K562 (cell line): Measurements from ENCODE around the gene PRCD. TPM values are rescaled to one million over a fixed set of nuclear protein-coding genes. Genes with fewer than 3 reads are reported as not detected.

Experiments
- EP300 ChIP-seq: IDR thresholded peaks from 2 replicates; pipeline ENCODE4 v1.6.1; 2012; ENCODE audit warnings: low read length, improper control_type of control experiment
- FOXA1 ChIP-seq: fragments of 450-650 bp; IDR thresholded peaks from 2 replicates; pipeline ENCODE4 v1.6.1; 2016; ENCODE audit warnings: mild to moderate bottlenecking, borderline replicate concordance
- ILF3 ChIP-seq: fragments of 450-650 bp; IDR thresholded peaks from 2 replicates; pipeline ENCODE4 v1.6.1; 2018; ENCODE audit warnings: antibody characterized with exemption, mild to moderate bottlenecking, moderate library complexity, borderline replicate concordance
- NFIC ChIP-seq: fragments of 450-650 bp; IDR thresholded peaks from 2 replicates; pipeline ENCODE4 v1.6.1; 2017; ENCODE audit warnings: mild to moderate bottlenecking, inconsistent platforms
- NONO ChIP-seq, 2 experiments: fragments of 200-400 bp in 1 of 2; fragments of 450-650 bp in 1 of 2; formaldehyde crosslinking in 1 of 2; IDR thresholded peaks; 2 replicates each; pipeline ENCODE4 v1.6.1; 2017; ENCODE audit warnings: low read depth in 2 of 2, mild to moderate bottlenecking in 2 of 2, moderate library complexity in 2 of 2, low read length in 1 of 2
- NR2F6 ChIP-seq: fragments of 450-650 bp; formaldehyde crosslinking; IDR thresholded peaks from 2 replicates; pipeline ENCODE4 v1.4.0; 2020; ENCODE audit warnings: mild to moderate bottlenecking
- NRF1 ChIP-seq, 2 experiments: fragments of 450-650 bp; IDR thresholded peaks in 1 of 2; conservative IDR thresholded peaks in 1 of 2; 2 replicates each; pipeline ENCODE4 v1.6.1; 2014; ENCODE audit warnings: mild to moderate bottlenecking in 2 of 2
- PHB2 ChIP-seq: fragments of 450-650 bp; IDR thresholded peaks from 2 replicates; pipeline ENCODE4 v1.6.1; 2017; ENCODE audit warnings: low read depth
- ZNF408 ChIP-seq: fragments of 250-450 bp; sonication (Bioruptor Pico); IDR thresholded peaks from 2 replicates; pipeline ENCODE4 v1.4.0; 2020; ENCODE audit warnings: low read depth, mild to moderate bottlenecking, moderate library complexity
- polyA plus RNA-seq, 8 experiments: library from polyadenylated mRNA; depleted of rRNA in 4 of 8; stranded (reverse) in 5 of 8; unstranded in 3 of 8; fragments of >200 nt; fragmentation: Nextera tagmentation in 2 of 8; fragmentation: Illumina TruSeq in 1 of 8; extraction: Ambion mirVana in 2 of 8; extraction: Trizol in 1 of 8; gene quantifications; 2 replicates each; pipeline versions ENCODE4 v1.2.1 to v1.2.3, GENCODE V29; 2011 to 2014; ENCODE audit warnings: inconsistent platforms in 1 of 8, missing spikeins in 1 of 8
- total RNA-seq, 7 experiments: library from RNA; depleted of rRNA in 6 of 7; stranded (reverse); fragments of >200 nt in 6 of 7; fragmentation: Illumina TruSeq in 2 of 7; extraction: Trizol in 2 of 7; gene quantifications; 2 replicates each; pipeline versions ENCODE4 v1.2.1 to v1.2.3, GENCODE V29; 2011 to 2021; ENCODE audit warnings: low replicate concordance in 1 of 7
- TF ChIP-seq, protein P1 (sequence below): fragments of 200-800 bp; sonication (Bioruptor generic); IDR thresholded peaks from 2 replicates; pipeline ENCODE4 v1.6.1; 2016; ENCODE audit warnings: missing genetic modification characterization, missing compliant biosample characterization
- TF ChIP-seq, protein P2 (sequence below): fragments of 200-800 bp; sonication (Bioruptor generic); IDR thresholded peaks from 2 replicates; pipeline ENCODE4 v1.6.1; 2017; ENCODE audit warnings: missing genetic modification characterization, missing compliant biosample characterization
- TF ChIP-seq, protein P3 (sequence below), 2 experiments: fragments of 450-650 bp in 1 of 2; IDR thresholded peaks; 2 replicates each; pipeline ENCODE4 v1.6.1; 2011 to 2017; ENCODE audit warnings: low read depth in 2 of 2, antibody characterized with exemption in 1 of 2, borderline replicate concordance in 1 of 2, low read length in 1 of 2, mild to moderate bottlenecking in 1 of 2, mixed read lengths in 1 of 2; ENCODE audit not compliant: control insufficient read depth in 1 of 2
- TF ChIP-seq, protein P4 (sequence below): sonication (generic); formaldehyde crosslinking; IDR thresholded peaks from 2 replicates; pipeline ENCODE4 v1.9.0; 2022; ENCODE audit warnings: mild to moderate bottlenecking, missing genetic modification reagents

PRCD gene
- total and polyA plus RNA-seq, 9 of the 15 experiments (the other 6 are each of a cell fraction or from before 2014, with no cell fraction given), result 0.20 to 0.25 (median 0.21) TPM; not detected in 6

DNA sequence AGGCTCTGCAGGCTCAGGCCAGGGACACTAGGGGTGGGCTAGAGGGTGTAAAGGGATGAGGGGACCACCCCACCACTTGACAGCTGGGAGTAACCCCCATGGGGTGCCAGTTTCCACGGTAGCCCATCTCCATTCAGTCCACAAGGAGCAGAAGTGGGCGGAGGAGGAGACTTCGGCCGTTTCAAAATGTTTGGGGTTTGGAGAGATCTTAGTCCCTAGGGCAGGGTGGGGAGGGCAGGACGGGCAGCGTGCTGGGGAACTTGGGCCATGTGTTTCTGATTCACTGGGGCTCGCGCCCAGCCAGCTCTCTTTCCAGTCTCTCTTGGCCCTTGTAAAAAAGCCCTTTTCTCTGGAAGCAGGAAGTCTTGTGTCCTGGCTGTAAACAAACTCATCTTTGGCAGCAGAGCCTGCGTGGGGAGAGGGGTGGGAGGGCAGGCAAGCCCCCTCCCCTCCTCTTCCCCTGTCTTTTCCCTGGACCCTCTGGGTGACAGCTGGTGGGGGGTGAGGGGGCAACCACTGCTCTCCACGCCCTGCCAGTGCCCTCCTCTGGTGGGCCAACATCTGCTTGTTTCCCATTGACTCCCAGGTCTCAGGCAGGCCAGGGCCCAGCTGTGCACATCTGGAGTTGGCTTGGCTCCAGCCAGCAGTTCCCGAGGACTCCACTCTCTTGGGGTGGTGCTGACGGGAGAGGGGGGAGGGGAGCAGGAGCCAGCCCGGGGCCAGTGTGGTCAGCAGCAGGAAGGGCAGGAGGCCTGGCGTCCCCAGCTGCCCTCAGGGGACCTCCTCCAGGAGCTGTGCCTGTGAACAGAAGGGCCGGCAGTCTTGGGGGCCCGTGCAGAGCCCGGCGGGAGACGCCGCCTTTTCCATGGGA lies 10.4 kb upstream of the PRCD start (continued):
- TF ChIP-seq, protein P1, sequence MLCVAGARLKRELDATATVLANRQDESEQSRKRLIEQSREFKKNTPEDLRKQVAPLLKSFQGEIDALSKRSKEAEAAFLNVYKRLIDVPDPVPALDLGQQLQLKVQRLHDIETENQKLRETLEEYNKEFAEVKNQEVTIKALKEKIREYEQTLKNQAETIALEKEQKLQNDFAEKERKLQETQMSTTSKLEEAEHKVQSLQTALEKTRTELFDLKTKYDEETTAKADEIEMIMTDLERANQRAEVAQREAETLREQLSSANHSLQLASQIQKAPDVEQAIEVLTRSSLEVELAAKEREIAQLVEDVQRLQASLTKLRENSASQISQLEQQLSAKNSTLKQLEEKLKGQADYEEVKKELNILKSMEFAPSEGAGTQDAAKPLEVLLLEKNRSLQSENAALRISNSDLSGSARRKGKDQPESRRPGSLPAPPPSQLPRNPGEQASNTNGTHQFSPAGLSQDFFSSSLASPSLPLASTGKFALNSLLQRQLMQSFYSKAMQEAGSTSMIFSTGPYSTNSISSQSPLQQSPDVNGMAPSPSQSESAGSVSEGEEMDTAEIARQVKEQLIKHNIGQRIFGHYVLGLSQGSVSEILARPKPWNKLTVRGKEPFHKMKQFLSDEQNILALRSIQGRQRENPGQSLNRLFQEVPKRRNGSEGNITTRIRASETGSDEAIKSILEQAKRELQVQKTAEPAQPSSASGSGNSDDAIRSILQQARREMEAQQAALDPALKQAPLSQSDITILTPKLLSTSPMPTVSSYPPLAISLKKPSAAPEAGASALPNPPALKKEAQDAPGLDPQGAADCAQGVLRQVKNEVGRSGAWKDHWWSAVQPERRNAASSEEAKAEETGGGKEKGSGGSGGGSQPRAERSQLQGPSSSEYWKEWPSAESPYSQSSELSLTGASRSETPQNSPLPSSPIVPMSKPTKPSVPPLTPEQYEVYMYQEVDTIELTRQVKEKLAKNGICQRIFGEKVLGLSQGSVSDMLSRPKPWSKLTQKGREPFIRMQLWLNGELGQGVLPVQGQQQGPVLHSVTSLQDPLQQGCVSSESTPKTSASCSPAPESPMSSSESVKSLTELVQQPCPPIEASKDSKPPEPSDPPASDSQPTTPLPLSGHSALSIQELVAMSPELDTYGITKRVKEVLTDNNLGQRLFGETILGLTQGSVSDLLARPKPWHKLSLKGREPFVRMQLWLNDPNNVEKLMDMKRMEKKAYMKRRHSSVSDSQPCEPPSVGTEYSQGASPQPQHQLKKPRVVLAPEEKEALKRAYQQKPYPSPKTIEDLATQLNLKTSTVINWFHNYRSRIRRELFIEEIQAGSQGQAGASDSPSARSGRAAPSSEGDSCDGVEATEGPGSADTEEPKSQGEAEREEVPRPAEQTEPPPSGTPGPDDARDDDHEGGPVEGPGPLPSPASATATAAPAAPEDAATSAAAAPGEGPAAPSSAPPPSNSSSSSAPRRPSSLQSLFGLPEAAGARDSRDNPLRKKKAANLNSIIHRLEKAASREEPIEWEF (CRISPR knock-in tag), result peak; percentile 81; the same call in 1 of the 2 replicates
- TF ChIP-seq, protein P2, sequence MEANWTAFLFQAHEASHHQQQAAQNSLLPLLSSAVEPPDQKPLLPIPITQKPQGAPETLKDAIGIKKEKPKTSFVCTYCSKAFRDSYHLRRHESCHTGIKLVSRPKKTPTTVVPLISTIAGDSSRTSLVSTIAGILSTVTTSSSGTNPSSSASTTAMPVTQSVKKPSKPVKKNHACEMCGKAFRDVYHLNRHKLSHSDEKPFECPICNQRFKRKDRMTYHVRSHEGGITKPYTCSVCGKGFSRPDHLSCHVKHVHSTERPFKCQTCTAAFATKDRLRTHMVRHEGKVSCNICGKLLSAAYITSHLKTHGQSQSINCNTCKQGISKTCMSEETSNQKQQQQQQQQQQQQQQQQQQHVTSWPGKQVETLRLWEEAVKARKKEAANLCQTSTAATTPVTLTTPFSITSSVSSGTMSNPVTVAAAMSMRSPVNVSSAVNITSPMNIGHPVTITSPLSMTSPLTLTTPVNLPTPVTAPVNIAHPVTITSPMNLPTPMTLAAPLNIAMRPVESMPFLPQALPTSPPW (CRISPR knock-in tag), result peak; percentile 33; the same call in 1 of the 2 replicates
- TF ChIP-seq EP300 (peak; percentile 29; the same call in 1 of the 2 replicates), PHB2 (no peak), NRF1 (conservative IDR thresholded peaks at IDR 0.05 in 1 of 2, IDR thresholded peaks at IDR 0.05 in 1 of 2) (0 out of 4 replicates have a peak, but pooled peaks of 1 of the 2 experiments have one; percentile 13), ILF3 (no peak), FOXA1 (no peak), NFIC (peak; percentile 98), NR2F6 (CRISPR knock-in tag) (no peak), ZNF408 (no peak), NONO (IDR thresholded peaks at IDR 0.05; ENCODE audit: low read depth in 2 of 2, low read length in 1 of 2) (no peak)
- TF ChIP-seq, protein P3, sequence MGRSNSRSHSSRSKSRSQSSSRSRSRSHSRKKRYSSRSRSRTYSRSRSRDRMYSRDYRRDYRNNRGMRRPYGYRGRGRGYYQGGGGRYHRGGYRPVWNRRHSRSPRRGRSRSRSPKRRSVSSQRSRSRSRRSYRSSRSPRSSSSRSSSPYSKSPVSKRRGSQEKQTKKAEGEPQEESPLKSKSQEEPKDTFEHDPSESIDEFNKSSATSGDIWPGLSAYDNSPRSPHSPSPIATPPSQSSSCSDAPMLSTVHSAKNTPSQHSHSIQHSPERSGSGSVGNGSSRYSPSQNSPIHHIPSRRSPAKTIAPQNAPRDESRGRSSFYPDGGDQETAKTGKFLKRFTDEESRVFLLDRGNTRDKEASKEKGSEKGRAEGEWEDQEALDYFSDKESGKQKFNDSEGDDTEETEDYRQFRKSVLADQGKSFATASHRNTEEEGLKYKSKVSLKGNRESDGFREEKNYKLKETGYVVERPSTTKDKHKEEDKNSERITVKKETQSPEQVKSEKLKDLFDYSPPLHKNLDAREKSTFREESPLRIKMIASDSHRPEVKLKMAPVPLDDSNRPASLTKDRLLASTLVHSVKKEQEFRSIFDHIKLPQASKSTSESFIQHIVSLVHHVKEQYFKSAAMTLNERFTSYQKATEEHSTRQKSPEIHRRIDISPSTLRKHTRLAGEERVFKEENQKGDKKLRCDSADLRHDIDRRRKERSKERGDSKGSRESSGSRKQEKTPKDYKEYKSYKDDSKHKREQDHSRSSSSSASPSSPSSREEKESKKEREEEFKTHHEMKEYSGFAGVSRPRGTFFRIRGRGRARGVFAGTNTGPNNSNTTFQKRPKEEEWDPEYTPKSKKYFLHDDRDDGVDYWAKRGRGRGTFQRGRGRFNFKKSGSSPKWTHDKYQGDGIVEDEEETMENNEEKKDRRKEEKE (IDR thresholded peaks at IDR 0.05; ENCODE audit: borderline replicate concordance in 1 of 2, control insufficient read depth in 1 of 2, low read depth in 2 of 2, low read length in 1 of 2), result no peak
- TF ChIP-seq, protein P4, sequence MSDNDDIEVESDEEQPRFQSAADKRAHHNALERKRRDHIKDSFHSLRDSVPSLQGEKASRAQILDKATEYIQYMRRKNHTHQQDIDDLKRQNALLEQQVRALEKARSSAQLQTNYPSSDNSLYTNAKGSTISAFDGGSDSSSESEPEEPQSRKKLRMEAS (CRISPR knock-in tag), result peak; percentile 74
